HCT116 (cell line): Measurements from ENCODE around the gene ANKRD6. TPM values are rescaled to one million over a fixed set of nuclear protein-coding genes. Genes with fewer than 3 reads are reported as not detected.

ENCODE experiments used
- ATAC-seq: fragments of 200-7000 bp; cut with Tn5 transposase; 2 replicates; pipeline ENCODE4 v1.9.1; 2020; ENCODE audit warnings: mild to moderate bottlenecking, moderate library complexity
- BruUV-seq: library from RNA; stranded (reverse); fragments of 400-500 nt; replicated peaks from 2 replicates; lab custom pipeline; 2021; lab: Mats Ljungman, UMichigan
- CTCF ChIA-PET: fragments of 300-600 bp; sonication (Branson Sonifier 250); formaldehyde crosslinking; loops from one replicate; lab custom pipeline; 2021; ENCODE audit warnings: antibody characterized with exemption; lab: Charles Lee
- POLR2A ChIA-PET: fragments of 300-600, 350-600 bp; sonication (Branson Sonifier 250); formaldehyde crosslinking; loops from one replicate; lab custom pipeline; 2021; ENCODE audit warnings: antibody characterized with exemption; lab: Charles Lee
- RAD21 ChIA-PET, 2 experiments: fragments of 300-600 bp; sonication (Branson Sonifier 250); formaldehyde crosslinking; loops; one replicate each; lab custom pipeline; 2023; ENCODE audit warnings: low total read pairs in 2 of 2; ENCODE audit not compliant: uncharacterized antibody in 2 of 2, unreplicated experiment in 2 of 2, low non-redundant PET in 1 of 2; lab: Charles Lee
- DNase-seq: peaks from one replicate; pipeline ENCODE4 v3.0.0-alpha.2; 2010; ENCODE audit warnings: low read depth, low spot score
- H2AFZ ChIP-seq: fragments of 200-600 bp; shearing (Covaris generic), sonication (generic); 2 replicates; pipeline ENCODE4 v1.6.1; 2017; ENCODE audit warnings: low read depth, mixed run types, mixed read lengths, antibody characterized with exemption, low read length; ENCODE audit not compliant: poor library complexity, severe bottlenecking
- H3K27ac ChIP-seq: 2 replicates; pipeline ENCODE4 v1.5.1; 2012; ENCODE audit warnings: low read depth, low read length
- H3K27me3 ChIP-seq: fragments of 200-600 bp; sonication (generic); 2 replicates; pipeline ENCODE4 v1.6.1; 2016; ENCODE audit warnings: mixed run types, low read length, mixed read lengths; ENCODE audit not compliant: insufficient read depth
- H3K36me3 ChIP-seq, 2 experiments: fragments of 200-500 bp in 1 of 2; fragments of 200-600 bp in 1 of 2; sonication (Bioruptor generic) in 1 of 2; sonication (generic) in 1 of 2; 2 replicates each; pipeline versions ENCODE4 v1.5.1 to v1.6.1; 2014 to 2016; ENCODE audit warnings: low read length in 2 of 2, inconsistent platforms in 1 of 2, mixed read lengths in 1 of 2, mixed run types in 1 of 2; ENCODE audit not compliant: insufficient read depth in 2 of 2, control insufficient read depth in 1 of 2
- H3K4me1 ChIP-seq, 2 experiments: fragments of 200-600 bp in 1 of 2; sonication (generic) in 1 of 2; 2 replicates each; pipeline versions ENCODE4 v1.5.1 to v1.6.1; 2012 to 2017; ENCODE audit warnings: low read length in 2 of 2, inconsistent platforms in 1 of 2, mild to moderate bottlenecking in 1 of 2, mixed read lengths in 1 of 2, mixed run types in 1 of 2, moderate library complexity in 1 of 2; ENCODE audit not compliant: insufficient read depth in 2 of 2, control insufficient read depth in 1 of 2
- H3K4me2 ChIP-seq: fragments of 200-600 bp; sonication (generic); 2 replicates; pipeline ENCODE4 v1.6.1; 2017; ENCODE audit warnings: mixed run types, low read length, mixed read lengths
- H3K4me3 ChIP-seq, 2 experiments: fragments of 200-600 bp in 1 of 2; sonication (generic) in 1 of 2; replicated peaks in 1 of 2; 2 replicates each; pipeline ENCODE4 v1.5.1; 2011 to 2016; ENCODE audit warnings: low read length in 2 of 2, control low read depth in 1 of 2, low read depth in 1 of 2, mild to moderate bottlenecking in 1 of 2, mixed read lengths in 1 of 2, mixed run types in 1 of 2
- H3K79me2 ChIP-seq: fragments of 200-600 bp; sonication (generic); 2 replicates; pipeline ENCODE4 v1.6.1; 2017; ENCODE audit warnings: mild to moderate bottlenecking, mixed run types, low read length, moderate library complexity, mixed read lengths; ENCODE audit not compliant: insufficient read depth
- H3K9ac ChIP-seq: fragments of 200-600 bp; sonication (generic); 2 replicates; pipeline ENCODE4 v1.6.1; 2016; ENCODE audit warnings: low read length, mixed read lengths
- H3K9me2 ChIP-seq: fragments of 200-600 bp; sonication (generic), shearing (Covaris generic); 2 replicates; pipeline ENCODE4 v1.6.1; 2017; ENCODE audit warnings: mixed run types, mild to moderate bottlenecking, moderate library complexity; ENCODE audit not compliant: insufficient read depth
- H3K9me3 ChIP-seq, 2 experiments: fragments of 200-500 bp in 1 of 2; fragments of 200-600 bp in 1 of 2; sonication (Bioruptor generic) in 1 of 2; sonication (generic) in 1 of 2; 2 replicates each; pipeline ENCODE4 v1.6.1; 2014 to 2017; ENCODE audit warnings: low read length in 2 of 2, mixed read lengths in 2 of 2, inconsistent platforms in 1 of 2, low read depth in 1 of 2, mild to moderate bottlenecking in 1 of 2, mixed run types in 1 of 2, moderate library complexity in 1 of 2; ENCODE audit not compliant: control insufficient read depth in 1 of 2, insufficient read depth in 1 of 2
- H4K20me1 ChIP-seq: fragments of 200-600 bp; sonication (generic), shearing (Covaris generic); 2 replicates; pipeline ENCODE4 v1.6.1; 2017; ENCODE audit warnings: mixed run types, mild to moderate bottlenecking, moderate library complexity; ENCODE audit not compliant: insufficient read depth
- ATF3 ChIP-seq: IDR thresholded peaks from 2 replicates; pipeline ENCODE4 v1.6.1; 2012
- CBX3 ChIP-seq: IDR thresholded peaks from 2 replicates; pipeline ENCODE4 v1.6.1; 2012; ENCODE audit warnings: low read depth
- CEBPB ChIP-seq: IDR thresholded peaks from 2 replicates; pipeline ENCODE4 v1.6.1; 2012; ENCODE audit warnings: low read depth
- ELF1 ChIP-seq: IDR thresholded peaks from 2 replicates; pipeline ENCODE4 v1.6.1; 2012; ENCODE audit warnings: low read depth, borderline replicate concordance
- EZH2 ChIP-seq: fragments of 200-600 bp; sonication (generic); IDR thresholded peaks from 2 replicates; pipeline ENCODE4 v1.6.1; 2017; ENCODE audit warnings: antibody characterized with exemption, mixed run types
- EZH2phosphoT487 ChIP-seq: fragments of 200-600 bp; IDR thresholded peaks from 2 replicates; pipeline ENCODE4 v1.6.1; 2018; ENCODE audit warnings: antibody characterized with exemption, borderline replicate concordance
- FOSL1 ChIP-seq: IDR thresholded peaks from 2 replicates; pipeline ENCODE4 v1.6.1; 2012; ENCODE audit warnings: low read depth
- JUND ChIP-seq: IDR thresholded peaks from 2 replicates; pipeline ENCODE4 v1.6.1; 2012
- MAX ChIP-seq: IDR thresholded peaks from 2 replicates; pipeline ENCODE4 v1.6.1; 2012
- POLR2A ChIP-seq: IDR thresholded peaks from 2 replicates; pipeline ENCODE4 v1.7.0; 2011; ENCODE audit warnings: borderline replicate concordance; ENCODE audit not compliant: insufficient read depth, insufficient read length; ENCODE audit errors: extremely low read depth
- POLR2AphosphoS5 ChIP-seq: IDR thresholded peaks from 2 replicates; pipeline ENCODE4 v1.6.1; 2011; ENCODE audit warnings: mild to moderate bottlenecking, low read depth, low read length, moderate library complexity
- REST ChIP-seq: IDR thresholded peaks from 2 replicates; pipeline ENCODE4 v1.6.1; 2012; ENCODE audit warnings: low read depth
- SIN3A ChIP-seq: IDR thresholded peaks from 2 replicates; pipeline ENCODE4 v1.6.1; 2012; ENCODE audit warnings: low read depth
- SRF ChIP-seq: IDR thresholded peaks from 2 replicates; pipeline ENCODE4 v1.6.1; 2012; ENCODE audit warnings: low read depth
- TCF7L2 ChIP-seq: IDR thresholded peaks from 2 replicates; pipeline ENCODE4 v1.7.0; 2011; ENCODE audit warnings: borderline replicate concordance, inconsistent platforms; ENCODE audit not compliant: insufficient read depth, insufficient read length; ENCODE audit errors: extremely low read depth
- YY1 ChIP-seq: IDR thresholded peaks from 2 replicates; pipeline ENCODE4 v1.6.1; 2011; ENCODE audit warnings: low read length, low read depth, moderate library complexity, mild to moderate bottlenecking; ENCODE audit not compliant: insufficient replicate concordance; ENCODE audit errors: extremely low read depth
- ZBTB33 ChIP-seq: IDR thresholded peaks from 2 replicates; pipeline ENCODE4 v1.6.1; 2011; ENCODE audit warnings: mild to moderate bottlenecking, low read length, moderate library complexity; ENCODE audit not compliant: insufficient replicate concordance; ENCODE audit errors: extremely low read depth
- ZFX ChIP-seq: fragments of 450-650 bp; IDR thresholded peaks from 2 replicates; pipeline ENCODE4 v1.6.1; 2017
- ZNF274 ChIP-seq: fragments of 200-500 bp; sonication (Bioruptor generic); IDR thresholded peaks from 2 replicates; pipeline ENCODE4 v1.6.1; 2014; ENCODE audit warnings: mild to moderate bottlenecking, low read depth, low read length, inconsistent platforms
- intact Hi-C: fragments of 100-400 bp; cut with micrococcal nuclease; formaldehyde crosslinking; loops from 2 replicates; pipeline ENCODE4 v1.10.0; 2022
- total RNA-seq: library from RNA; stranded (reverse); gene quantifications from one replicate; pipeline ENCODE4 v1.2.1, GENCODE V29; 2021; ENCODE audit not compliant: unreplicated experiment

The ANKRD6 gene
- total RNA-seq, 1 experiment from 2014 or later: 9.9 TPM

- intact Hi-C loops: loop anchor here (10.0 kb wide), 1 partner anchor 487 kb away; no protein-coding TSS in a partner anchor
- H3K4me2 ChIP-seq: no peak overlapping the region
- no peak for ATAC-seq
- H3K9me2 ChIP-seq: no peaks in the 10 kb centered on the region
- BruUV-seq: no TSS peak
- no peaks in the 10 kb centered on the region for H3K9me3 ChIP-seq
- H3K9ac ChIP-seq: no peak overlapping the region
- H2AFZ ChIP-seq: no peak overlapping the region
- ChIA-PET POLR2A (no interaction called here), RAD21 (no interaction called here)
- no peaks in the 10 kb centered on the region for H4K20me1 ChIP-seq
- no peaks in the 10 kb centered on the region for H3K79me2 ChIP-seq
- H3K27me3 ChIP-seq: no peaks in the 10 kb centered on the region
- H3K4me3 ChIP-seq: no peak overlapping the region
- no peak overlapping the region for H3K27ac ChIP-seq
- TF ChIP-seq MAX: no peak
- TF ChIP-seq SRF: no peak
- no peak for TF ChIP-seq ZFX
- no peak for TF ChIP-seq ZNF274
- TF ChIP-seq REST: no peak
- no peak for TF ChIP-seq TCF7L2
- TF ChIP-seq CEBPB: no peak
- no peak for TF ChIP-seq YY1
- TF ChIP-seq FOSL1: no peak
- TF ChIP-seq ZBTB33: no peak
- TF ChIP-seq ELF1: no peak
- TF ChIP-seq CBX3: no peak
- no peak for TF ChIP-seq EZH2
- no peak for TF ChIP-seq ATF3
- TF ChIP-seq SIN3A: no peak
- TF ChIP-seq JUND: no peak
- no peak for TF ChIP-seq EZH2phosphoT487
- TF ChIP-seq POLR2AphosphoS5: no peak
- TF ChIP-seq POLR2A: no peak
- TF ChIP-seq, all 23 proteins: peak for 0
- no peaks in the 10 kb centered on the region for H3K36me3 ChIP-seq
- CTCF ChIA-PET: no interaction called here
- no peak for DNase-seq
- H3K4me1 ChIP-seq: no peaks in the 10 kb centered on the region
Observed at GRCh38 chr6:89611666-89612065, 178.7 kb downstream of the ANKRD6 start.
